ENCODE results near the gene CST11. TPM values are rescaled to one million over a fixed set of nuclear protein-coding genes. Genes with fewer than 3 reads are reported as not detected.

The CST11 gene
- total RNA-seq, 3 donors from 2014 or later, result not detected

- TF ChIP-seq CTCF (IDR thresholded peaks at IDR 0.05) (no peak), POLR2A (IDR thresholded peaks at IDR 0.05) (no peak), POLR2AphosphoS5 (IDR thresholded peaks at IDR 0.05) (no peak)
- Histone ChIP-seq H3K27me3 (no peaks in the 10 kb centered on the region), H3K4me1 (no peaks in the 10 kb centered on the region), H3K36me3 (no peaks in the 10 kb centered on the region), H3K27ac (no peak overlapping the region), H3K9me3 (no peaks in the 10 kb centered on the region), H3K4me3 (no peak overlapping the region)
- no peak for DNase-seq (ENCODE audit: low spot score in 2 of 2)
- intact Hi-C loops (cut with DNase I; ENCODE audit: low total_unique reads), result no loop called here
Measured at GRCh38 chr20:23410916-23411695, 41.6 kb downstream of the CST11 start.

GRCh38 chr20:23409800-23410199, 42.9 kb downstream of the CST11 start:
- no peak overlapping the region for H3K4me3 ChIP-seq
- intact Hi-C loops (cut with DNase I; ENCODE audit: low total_unique reads), result no loop called here
- DNase-seq (ENCODE audit: low spot score in 2 of 2), result no peak
- H3K9me3 ChIP-seq, result no peaks in the 10 kb centered on the region
- no peaks in the 10 kb centered on the region for H3K27me3 ChIP-seq
- H3K4me1 ChIP-seq, result no peaks in the 10 kb centered on the region
- H3K36me3 ChIP-seq, result no peaks in the 10 kb centered on the region
- no peak overlapping the region for H3K27ac ChIP-seq
- no peak for TF ChIP-seq POLR2AphosphoS5 (IDR thresholded peaks at IDR 0.05)
- no peak for TF ChIP-seq POLR2A (IDR thresholded peaks at IDR 0.05)
- no peak for TF ChIP-seq CTCF (IDR thresholded peaks at IDR 0.05)

- H3K9me3 ChIP-seq, result no peaks in the 10 kb centered on the region
- intact Hi-C loops (cut with DNase I; ENCODE audit: low total_unique reads), result no loop called here
- H3K4me3 ChIP-seq, result no peak overlapping the region
- DNase-seq (ENCODE audit: low spot score in 2 of 2), result no peak
- H3K27me3 ChIP-seq, result no peaks in the 10 kb centered on the region
- no peak overlapping the region for H3K27ac ChIP-seq
- H3K4me1 ChIP-seq, result no peaks in the 10 kb centered on the region
- H3K36me3 ChIP-seq, result no peaks in the 10 kb centered on the region
- TF ChIP-seq POLR2A (IDR thresholded peaks at IDR 0.05) (no peak), POLR2AphosphoS5 (IDR thresholded peaks at IDR 0.05) (no peak), CTCF (IDR thresholded peaks at IDR 0.05) (no peak)
Measured at GRCh38 chr20:23408957-23409356, 43.7 kb downstream of the CST11 start.

GRCh38 chr20:23407781-23408464, 44.8 kb downstream of the CST11 start:
- TF ChIP-seq CTCF (IDR thresholded peaks at IDR 0.05) (no peak), POLR2A (IDR thresholded peaks at IDR 0.05) (no peak), POLR2AphosphoS5 (IDR thresholded peaks at IDR 0.05) (no peak)
- Histone ChIP-seq H3K4me1 (no peaks in the 10 kb centered on the region), H3K4me3 (no peak overlapping the region), H3K9me3 (no peaks in the 10 kb centered on the region), H3K36me3 (no peaks in the 10 kb centered on the region), H3K27ac (no peak overlapping the region), H3K27me3 (no peaks in the 10 kb centered on the region)
- DNase-seq (ENCODE audit: low spot score in 2 of 2), result no peak
- intact Hi-C loops (cut with DNase I; ENCODE audit: low total_unique reads), result no loop called here

- no peaks in the 10 kb centered on the region for H3K9me3 ChIP-seq
- H3K4me3 ChIP-seq, result no peak overlapping the region
- intact Hi-C loops (cut with DNase I; ENCODE audit: low total_unique reads), result no loop called here
- DNase-seq (ENCODE audit: low spot score in 2 of 2), result no peak
- H3K27me3 ChIP-seq, result no peaks in the 10 kb centered on the region
- TF ChIP-seq POLR2A (IDR thresholded peaks at IDR 0.05), result no peak
- no peaks in the 10 kb centered on the region for H3K4me1 ChIP-seq
- no peaks in the 10 kb centered on the region for H3K36me3 ChIP-seq
- no peak overlapping the region for H3K27ac ChIP-seq
Measured at GRCh38 chr20:23406880-23407279, 45.8 kb downstream of the CST11 start.
